ENCODE results near the gene CARM1.

GRCh38 chr19:10952809-10953208 is 81.5 kb downstream of the CARM1 start:
- TF ChIP-seq CTCF (IDR thresholded peaks at IDR 0.05) = no peak
- no peak for TF ChIP-seq POLR2A (IDR thresholded peaks at IDR 0.05)

All from right lobe of liver (tissue), 4 donors.